HG03064 (cell line): ENCODE measurements around the gene MAGI2.
"Not testable (repeated sequence)": the region's sequence is repeated elsewhere in the genome, so short reads cannot be mapped to it uniquely, and the experiment has no call there.

Experiments
- ATAC-seq: cut with Tn5 transposase; IDR thresholded peaks from one replicate; pipeline ENCODE4 v1.9.1; 2021; ENCODE audit warnings: low read depth; ENCODE audit not compliant: unreplicated experiment

MAGI2 gene

GRCh38 chr7:79084423-79084822 lies 369.0 kb downstream of the MAGI2 start:
- no peak for ATAC-seq

GRCh38 chr7:79079919-79080554 lies 373.4 kb downstream of the MAGI2 start:
- ATAC-seq: no peak

DNA sequence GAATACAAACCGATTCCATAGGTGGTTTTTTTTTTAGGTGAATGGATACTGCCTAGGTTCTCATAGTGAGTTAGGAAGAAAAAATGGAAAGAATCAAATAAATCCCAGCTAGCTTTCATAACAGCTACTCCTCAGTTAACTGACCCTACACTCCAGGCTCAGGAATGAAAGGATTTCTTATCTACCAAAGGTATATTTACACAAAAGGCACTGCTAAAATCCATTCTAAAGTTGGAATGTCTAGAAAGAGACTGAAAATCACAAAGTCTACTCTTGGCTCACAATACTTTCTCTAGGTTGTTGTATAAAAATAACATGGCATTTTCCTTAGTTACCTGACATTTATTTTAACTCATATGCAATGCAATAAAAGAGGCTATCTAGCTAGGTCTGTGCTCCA lies 375.2 kb downstream of the MAGI2 start:
- ATAC-seq: no peak

DNA sequence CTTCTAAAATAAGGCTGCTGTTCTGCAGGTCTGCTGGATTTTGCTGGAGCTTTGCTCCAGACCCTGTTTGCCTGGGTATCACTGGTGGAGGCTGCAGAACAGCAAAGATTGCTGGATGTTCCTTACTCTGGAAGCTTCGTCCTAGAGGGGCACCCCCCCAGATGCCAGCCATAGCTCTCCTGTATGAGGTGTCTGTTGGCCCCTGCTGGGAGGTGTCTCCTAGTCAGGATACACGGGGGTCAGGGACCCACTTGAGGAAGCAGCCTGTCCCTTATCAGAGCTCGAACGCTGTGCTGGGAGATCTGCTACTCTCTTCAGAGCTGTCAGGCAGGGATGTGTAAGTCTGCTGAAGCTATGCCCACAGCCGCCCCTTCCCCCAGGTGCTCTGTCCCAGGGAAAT lies 382.3 kb downstream of the MAGI2 start:
- ATAC-seq: not testable (repeated sequence)

GRCh38 chr7:79064187-79064823 lies 389.2 kb downstream of the MAGI2 start:
- no peak for ATAC-seq

DNA sequence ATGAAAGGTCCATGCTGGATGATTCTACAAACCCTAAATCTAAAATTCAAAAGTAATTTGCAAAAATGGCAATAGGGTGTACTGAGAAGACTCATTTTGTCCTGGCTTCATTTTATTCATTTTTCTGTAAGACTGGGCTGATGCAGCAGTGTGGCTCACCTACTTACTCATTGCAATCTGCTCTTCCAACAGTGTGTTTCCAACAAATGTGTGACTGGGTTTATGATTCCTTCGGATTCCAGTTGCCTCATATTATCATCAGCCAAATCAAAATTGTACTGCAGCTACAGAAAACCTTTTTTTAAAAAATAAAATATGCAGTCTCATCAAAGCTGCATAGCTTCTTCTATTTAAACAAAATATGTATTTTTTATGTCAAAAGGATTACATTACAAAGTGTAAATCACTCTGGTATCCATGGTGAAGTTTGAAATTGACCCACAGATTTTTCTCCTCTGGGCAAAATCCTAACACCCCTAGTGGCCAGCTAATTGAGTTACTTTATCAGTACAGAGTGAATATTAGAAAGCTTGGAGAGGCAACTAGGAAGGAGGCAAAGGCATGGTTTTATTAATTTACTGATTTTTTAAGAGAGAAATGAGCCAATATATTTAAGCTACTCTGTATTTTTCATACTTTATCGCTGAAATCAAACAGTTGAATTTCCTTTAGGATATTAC lies 390.3 kb downstream of the MAGI2 start:
- ATAC-seq: no peak

GRCh38 chr7:79060498-79060897 lies 393.0 kb downstream of the MAGI2 start:
- no peak for ATAC-seq

GRCh38 chr7:79055722-79056415 lies 397.6 kb downstream of the MAGI2 start:
- no peak for ATAC-seq

GRCh38 chr7:79051915-79052314 lies 401.6 kb downstream of the MAGI2 start:
- no peak for ATAC-seq

- no peak for ATAC-seq
These were observed 402.9 kb downstream of the MAGI2 start for GRCh38 chr7:79050603-79051002.

DNA sequence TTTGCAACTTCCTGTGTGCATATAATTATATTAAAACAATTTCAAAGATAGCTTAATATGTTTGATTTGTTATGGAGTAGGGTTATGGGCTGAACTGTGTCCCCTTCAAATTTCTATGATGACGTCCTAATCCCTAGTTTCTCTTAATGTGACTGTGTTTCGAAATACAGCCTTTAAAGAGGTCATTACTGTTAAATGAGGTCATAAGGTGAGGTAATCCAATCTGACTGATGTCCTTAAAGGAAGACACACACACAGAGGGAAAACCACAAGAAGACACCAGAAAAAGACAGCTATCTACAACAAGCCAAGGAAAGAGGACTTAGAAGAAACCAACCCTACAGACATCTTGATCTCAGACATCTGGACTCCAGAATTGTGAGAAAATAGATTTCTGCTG lies 407.4 kb downstream of the MAGI2 start:
- no peak for ATAC-seq

DNA sequence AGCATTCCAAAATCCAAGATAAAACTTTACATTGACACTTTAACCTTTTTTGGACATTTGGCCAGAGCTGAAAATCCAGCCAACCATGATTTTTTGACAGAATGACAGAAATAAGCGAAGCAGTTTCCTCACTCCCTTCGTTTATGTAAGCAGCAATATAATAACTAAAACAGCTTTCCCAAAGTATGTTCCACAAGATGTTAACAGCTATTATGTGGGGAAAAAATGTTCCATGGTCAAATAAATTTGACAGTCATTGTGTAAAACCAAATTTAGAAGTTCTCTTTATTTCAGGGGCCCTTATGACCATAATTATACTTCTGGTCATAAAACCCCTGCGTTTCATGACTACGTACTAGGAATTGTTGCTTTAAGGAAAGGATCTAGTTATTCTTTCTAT lies 416.5 kb downstream of the MAGI2 start:
- ATAC-seq: no peak

DNA sequence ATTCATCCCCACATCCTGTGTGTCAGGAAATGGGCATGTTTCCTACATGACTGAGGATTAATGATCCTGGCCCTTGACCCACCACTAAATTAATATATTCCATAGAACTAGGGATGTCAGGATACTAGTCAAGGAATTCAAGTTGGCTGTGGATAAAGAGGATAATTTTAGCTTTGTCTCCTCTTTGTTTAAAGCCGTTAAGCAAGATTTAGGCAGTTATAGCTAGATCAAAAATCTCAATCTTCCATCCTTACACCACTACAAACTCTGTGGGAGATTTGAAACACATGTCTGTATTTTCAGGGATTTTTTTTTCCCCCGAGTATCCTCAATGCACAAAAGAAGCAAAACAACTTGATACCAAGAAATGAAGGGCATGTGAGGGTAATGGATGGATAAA lies 417.1 kb downstream of the MAGI2 start:
- no peak for ATAC-seq

DNA sequence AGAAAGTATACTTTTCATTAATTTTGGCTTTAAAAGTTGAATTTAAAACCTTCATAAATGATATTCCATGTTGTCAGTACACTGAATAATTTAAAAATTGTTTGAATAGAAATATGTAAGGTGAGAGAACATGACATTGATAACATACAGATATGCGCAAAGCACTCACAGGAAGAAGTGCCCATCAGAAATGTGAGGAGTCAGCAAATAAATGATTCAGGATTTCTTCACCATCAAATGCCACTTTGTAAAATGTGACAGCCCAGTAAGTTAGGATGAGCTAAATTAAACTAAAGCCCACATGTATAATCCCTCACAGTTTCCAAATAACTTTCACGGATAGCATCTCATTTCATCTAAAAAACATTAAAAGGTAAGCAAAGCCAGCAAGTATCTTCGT lies 417.6 kb downstream of the MAGI2 start:
- no peak for ATAC-seq

DNA sequence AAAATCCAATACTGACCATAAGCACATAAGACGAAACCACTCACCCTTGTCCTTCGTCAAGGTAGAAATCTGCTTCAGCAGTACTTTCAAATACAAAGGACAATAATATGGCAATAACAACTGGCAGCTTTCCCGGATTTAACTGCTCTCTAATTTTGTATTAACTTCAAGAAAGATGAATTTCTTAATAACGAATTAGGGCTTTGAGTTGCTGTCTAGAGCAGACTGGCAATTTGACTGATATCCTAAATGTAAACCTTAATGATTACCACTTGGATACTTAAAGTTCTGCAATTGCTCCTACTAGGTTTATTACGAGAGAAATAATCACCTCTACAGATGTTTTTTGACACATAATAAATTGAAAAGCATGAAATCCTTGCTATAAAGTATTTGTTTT lies 418.7 kb downstream of the MAGI2 start:
- ATAC-seq: no peak

GRCh38 chr7:79019711-79020110 lies 433.8 kb downstream of the MAGI2 start:
- ATAC-seq: not testable (repeated sequence)

DNA sequence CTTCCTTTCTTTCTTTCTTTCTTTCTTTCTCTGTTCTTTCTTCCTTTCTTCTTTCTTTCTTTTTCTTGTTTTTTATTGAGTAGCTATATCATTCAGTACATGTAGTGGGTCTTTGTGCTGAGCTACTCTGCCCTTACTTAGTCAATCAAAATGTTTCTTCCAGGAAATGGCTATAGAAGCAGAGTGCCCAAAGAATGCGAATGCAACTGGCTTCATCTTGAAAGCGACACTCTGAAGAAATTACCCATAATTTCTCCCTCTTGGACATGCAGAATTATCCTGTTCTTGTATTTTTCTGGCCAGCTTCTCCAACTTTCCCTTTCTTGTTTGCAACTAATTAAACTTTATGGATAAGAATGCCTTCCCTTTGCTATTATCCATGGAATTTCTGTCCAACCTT lies 441.5 kb downstream of the MAGI2 start:
- ATAC-seq: no peak

GRCh38 chr7:79009647-79010046 lies 443.8 kb downstream of the MAGI2 start:
- ATAC-seq: no peak

- ATAC-seq: no peak
These were observed 444.7 kb downstream of the MAGI2 start for GRCh38 chr7:79008786-79009185.

GRCh38 chr7:78996013-78996412 lies 457.5 kb downstream of the MAGI2 start:
- no peak for ATAC-seq

DNA sequence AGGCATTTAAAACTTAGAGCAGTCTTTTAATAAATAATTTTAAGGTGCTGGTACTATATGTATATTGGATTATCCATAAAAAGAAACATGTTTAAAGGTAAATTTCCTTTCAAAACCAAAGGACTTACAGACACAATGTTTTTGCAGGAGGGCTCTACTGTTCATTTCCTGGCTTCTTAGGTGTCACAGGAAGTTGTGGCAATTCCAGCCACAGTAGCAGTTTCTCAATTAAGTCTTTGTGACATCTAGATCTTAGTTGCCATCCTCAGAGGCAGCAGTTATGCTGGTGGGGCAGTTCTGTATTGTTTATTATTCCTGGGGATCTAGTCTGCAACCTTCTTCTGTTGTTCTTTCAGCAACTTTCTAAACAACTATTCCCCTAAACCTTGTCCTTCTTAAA lies 460.1 kb downstream of the MAGI2 start:
- no peak for ATAC-seq
